Natural killer cell (primary cell): ENCODE measurements around the gene PATE3. TPM values are rescaled to one million over a fixed set of nuclear protein-coding genes. Genes with fewer than 3 reads are reported as not detected.

ENCODE experiments used
- ATAC-seq, 3 donors: fragments of 150-1000 bp in 2 of 3; fragments of 200-7000 bp in 1 of 3; cut with Tn5 transposase; 1 replicate in 1 of 3; 2 replicates in 2 of 3; pipeline ENCODE4 v1.10.0; 2021; ENCODE audit warnings: mild to moderate bottlenecking in 2 of 3, moderate library complexity in 2 of 3
- DNase-seq, 2 donors: peaks; one replicate each; pipeline versions ENCODE4 v3.0.0 to v3.0.0-alpha.2; 2013 to 2021; ENCODE audit warnings: mixed read lengths in 1 of 2
- H3K27ac ChIP-seq: one replicate; pipeline ENCODE4 v1.5.1; 2013; ENCODE audit warnings: mild to moderate bottlenecking, low read length
- H3K27me3 ChIP-seq: one replicate; pipeline ENCODE4 v1.6.1; 2013; ENCODE audit warnings: low read length; ENCODE audit not compliant: control insufficient read depth, insufficient read depth
- H3K36me3 ChIP-seq: one replicate; pipeline ENCODE4 v1.6.1; 2013; ENCODE audit warnings: low read length; ENCODE audit not compliant: control insufficient read depth, insufficient read depth
- H3K4me1 ChIP-seq: one replicate; pipeline ENCODE4 v1.6.1; 2013; ENCODE audit warnings: low read length; ENCODE audit not compliant: control insufficient read depth, insufficient read depth
- H3K4me3 ChIP-seq: one replicate; pipeline ENCODE4 v1.5.1; 2013; ENCODE audit warnings: low read length
- H3K9me3 ChIP-seq: one replicate; pipeline ENCODE4 v1.6.1; 2013; ENCODE audit warnings: low read length; ENCODE audit not compliant: control insufficient read depth, insufficient read depth
- H3K27ac Mint-ChIP-seq, 2 donors: one replicate each; pipeline ENCODE4 v1.8.0; 2022; ENCODE audit warnings: mild to moderate bottlenecking in 2 of 2, mixed read lengths in 2 of 2, moderate library complexity in 1 of 2
- H3K27me3 Mint-ChIP-seq, 2 donors: one replicate each; pipeline ENCODE4 v1.8.0; 2022; ENCODE audit warnings: low read depth in 2 of 2, mixed read lengths in 2 of 2
- H3K36me3 Mint-ChIP-seq: one replicate; pipeline ENCODE4 v1.8.0; 2022; ENCODE audit warnings: mixed read lengths
- H3K4me1 Mint-ChIP-seq, 2 donors: one replicate each; pipeline ENCODE4 v1.8.0; 2022; ENCODE audit warnings: mixed read lengths in 2 of 2
- H3K4me3 Mint-ChIP-seq: one replicate; pipeline ENCODE4 v1.8.0; 2022; ENCODE audit warnings: mild to moderate bottlenecking, moderate library complexity, mixed read lengths
- H3K9me3 Mint-ChIP-seq, 2 donors: one replicate each; pipeline ENCODE4 v1.8.0; 2022; ENCODE audit warnings: mixed read lengths in 2 of 2
- CTCF ChIP-seq: fragments of 200-600 bp; IDR thresholded peaks from one replicate; pipeline ENCODE4 v1.8.0; 2022; ENCODE audit warnings: antibody characterized with exemption
- WGBS: methylation state at CpG from one replicate; pipeline ENCODE4 v1.1.7; 2013; ENCODE audit warnings: missing lambda C conversion rate; ENCODE audit not compliant: insufficient coverage; 5-methylcytosine and 5-hydroxymethylcytosine counted together
- intact Hi-C: fragments of 100-400 bp; cut with micrococcal nuclease; formaldehyde crosslinking; loops from one replicate; pipeline ENCODE4 v1.14.2; 2022
- total RNA-seq, 4 donors: library from RNA; stranded (reverse); fragments of 120-200 nt in 1 of 4; gene quantifications; one replicate each; pipeline versions ENCODE4 v1.2.3 to v1.2.4, GENCODE V29; 2013 to 2022

The PATE3 gene, protein sequence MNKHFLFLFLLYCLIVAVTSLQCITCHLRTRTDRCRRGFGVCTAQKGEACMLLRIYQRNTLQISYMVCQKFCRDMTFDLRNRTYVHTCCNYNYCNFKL
- total RNA-seq = not detected
- not detected for total RNA-seq (2013)

DNA sequence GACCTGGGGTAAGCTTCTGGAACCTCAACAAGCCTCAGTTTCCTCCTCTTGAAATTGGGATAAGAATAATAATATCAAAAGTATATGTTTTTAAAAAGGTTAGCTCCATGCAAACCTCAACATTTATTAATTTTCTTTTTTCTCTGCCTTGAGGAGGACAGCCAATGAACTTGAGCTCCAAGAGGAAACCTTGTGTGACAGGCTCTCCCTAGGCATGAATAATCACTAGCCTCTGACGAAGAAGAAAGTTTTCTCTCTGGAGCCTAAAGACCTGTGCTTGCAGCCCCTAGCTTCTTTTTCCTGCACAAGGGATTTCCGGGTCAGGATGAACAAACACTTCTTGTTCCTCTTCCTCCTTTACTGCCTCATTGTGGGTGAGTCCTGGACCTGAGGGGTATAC lies at the start of gene PATE3:
TSS of gene PATE3 (plus strand) at position 301 of the 400 bp plus-strand sequence. CDS start at position 326, 25 bp downstream.
- Histone ChIP-seq H3K4me3 (no peak within 1 kb of the TSS), H3K4me1 (no peaks in the 10 kb centered on the region), H3K27me3 (no peaks in the 10 kb centered on the region), H3K27ac (no peak within 1 kb of the TSS), H3K9me3 (no peaks in the 10 kb centered on the region), H3K36me3 (no peaks in the 10 kb centered on the region)
- DNase-seq (no peak), ATAC-seq (no peak)
- intact Hi-C loops = no loop called here
- no peak within 1 kb of the TSS for H3K27ac Mint-ChIP-seq
- no peak for TF ChIP-seq CTCF
- no peaks in the 10 kb centered on the region for H3K4me1 Mint-ChIP-seq
- 25% methylated on average over 2 of the region's 2 CpGs for WGBS
- H3K27me3 Mint-ChIP-seq = peaks cover 0 to 12% of the 10 kb centered on the region in 2 donors
- H3K9me3 Mint-ChIP-seq = peaks cover 2 to 3% of the 10 kb centered on the region in 2 donors
- no peak within 1 kb of the TSS for H3K4me3 Mint-ChIP-seq
- no peaks in the 10 kb centered on the region for H3K36me3 Mint-ChIP-seq

DNA sequence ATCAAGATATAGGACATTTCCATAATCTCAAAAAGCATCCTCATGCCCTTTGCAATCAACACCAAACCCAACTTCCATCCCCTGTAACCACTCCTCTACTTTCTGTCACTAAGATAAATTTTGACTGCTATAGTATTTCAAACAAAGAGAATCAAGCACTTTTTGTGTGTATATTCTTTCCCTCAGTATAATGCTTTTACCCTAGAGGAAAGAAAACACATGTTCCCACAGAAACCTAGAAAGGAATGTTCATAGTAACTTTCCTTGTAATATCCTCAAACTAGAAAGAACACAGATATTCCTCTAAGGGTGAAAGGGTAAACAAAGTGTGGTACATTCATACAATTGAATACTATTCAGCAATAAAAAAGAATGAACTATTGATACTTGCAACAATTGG lies 47.3 kb upstream of the PATE3 start:
- Histone ChIP-seq H3K4me1 (no peaks in the 10 kb centered on the region), H3K4me3 (no peak overlapping the region), H3K27me3 (no peaks in the 10 kb centered on the region), H3K27ac (no peak overlapping the region), H3K36me3 (no peaks in the 10 kb centered on the region), H3K9me3 (no peaks in the 10 kb centered on the region)
- TF ChIP-seq CTCF = no peak
- H3K27ac Mint-ChIP-seq = no peak overlapping the region
- ATAC-seq = no peak
- H3K27me3 Mint-ChIP-seq = peaks cover 7 to 10% of the 10 kb centered on the region in 2 donors
- DNase-seq = no peak
- H3K9me3 Mint-ChIP-seq = peaks cover 2 to 3% of the 10 kb centered on the region in 2 donors
- no peaks in the 10 kb centered on the region for H3K36me3 Mint-ChIP-seq
- intact Hi-C loops = no loop called here
- no peak overlapping the region for H3K4me3 Mint-ChIP-seq
- no peaks in the 10 kb centered on the region for H3K4me1 Mint-ChIP-seq

GRCh38 chr11:125743681-125744080 lies 44.2 kb upstream of the PATE3 start:
- WGBS = 89% methylated on average over 1 of the region's 1 CpG
- H3K36me3 Mint-ChIP-seq = no peaks in the 10 kb centered on the region
- ATAC-seq (no peak), DNase-seq (no peak)
- no peaks in the 10 kb centered on the region for H3K9me3 ChIP-seq
- no peak overlapping the region for H3K4me3 Mint-ChIP-seq
- no peaks in the 10 kb centered on the region for H3K9me3 Mint-ChIP-seq
- H3K4me1 ChIP-seq = no peaks in the 10 kb centered on the region
- peaks cover 7% of the 10 kb centered on the region in 2 donors for H3K27me3 Mint-ChIP-seq
- H3K36me3 ChIP-seq = no peaks in the 10 kb centered on the region
- intact Hi-C loops = no loop called here
- H3K27me3 ChIP-seq = no peaks in the 10 kb centered on the region
- no peak overlapping the region for H3K27ac ChIP-seq
- H3K4me3 ChIP-seq = no peak overlapping the region
- no peaks in the 10 kb centered on the region for H3K4me1 Mint-ChIP-seq
- no peak for TF ChIP-seq CTCF
- H3K27ac Mint-ChIP-seq = no peak overlapping the region

GRCh38 chr11:125745979-125746378 lies 41.9 kb upstream of the PATE3 start, which contains the start of gene PATE1:
Gene PATE1 (plus strand): TSS chr11:125746279. CDS start chr11:125746305, 26 bp downstream.
- Histone ChIP-seq H3K4me1 (no peaks in the 10 kb centered on the region), H3K27me3 (peaks cover 3% of the 10 kb centered on the region), H3K9me3 (no peaks in the 10 kb centered on the region), H3K36me3 (no peaks in the 10 kb centered on the region), H3K27ac (no peak within 1 kb of the TSS), H3K4me3 (no peak within 1 kb of the TSS)
- WGBS = 88% methylated on average over 3 of the region's 3 CpGs
- no peak for TF ChIP-seq CTCF
- Mint-ChIP-seq H3K9me3 (no peaks in the 10 kb centered on the region), H3K27ac (no peak within 1 kb of the TSS), H3K4me1 (no peaks in the 10 kb centered on the region), H3K36me3 (no peaks in the 10 kb centered on the region), H3K4me3 (no peak within 1 kb of the TSS), H3K27me3 (peaks cover 6 to 15% of the 10 kb centered on the region in 2 donors)
- intact Hi-C loops = no loop called here
- DNase-seq (no peak), ATAC-seq (no peak)
